ENCODE results near the gene NEK11.
"Not testable (repeated sequence)": the region's sequence is repeated elsewhere in the genome, so short reads cannot be mapped to it uniquely, and the experiment has no call there.

Gene NEK11

GRCh38 chr3:131329774-131330173 lies 303.1 kb downstream of the NEK11 start:
- no peaks in the 10 kb centered on the region for H3K9me3 ChIP-seq (ENCODE audit: insufficient read depth, low read length, severe bottlenecking)
- H2AFZ ChIP-seq (ENCODE audit: low read depth, low read length): no peak overlapping the region
- H3K4me2 ChIP-seq (ENCODE audit: insufficient read depth, low read length): no peak overlapping the region
- no peak overlapping the region for H3K27ac ChIP-seq (ENCODE audit: low read length)
- no peaks in the 10 kb centered on the region for H3K79me2 ChIP-seq (ENCODE audit: insufficient read depth, low read length)
- H3K9ac ChIP-seq (ENCODE audit: low read depth, low read length): no peak overlapping the region
- DNase-seq (no peak), ATAC-seq (ENCODE audit: insufficient read depth, low read depth) (no peak)
- H3K4me1 ChIP-seq (ENCODE audit: insufficient read depth, low read length): no peaks in the 10 kb centered on the region
- H3K36me3 ChIP-seq (ENCODE audit: insufficient read depth, low read length): no peaks in the 10 kb centered on the region
- no peak for TF ChIP-seq EZH2 (IDR thresholded peaks at IDR 0.05; ENCODE audit: borderline replicate concordance, low read depth, low read length, severe bottlenecking)
- TF ChIP-seq CTCF (IDR thresholded peaks at IDR 0.05; ENCODE audit: borderline replicate concordance, extremely low read depth, low read length, poor library complexity, severe bottlenecking): no peak
- H3K27me3 ChIP-seq (ENCODE audit: insufficient read depth, low read length, poor library complexity): peaks cover 2% of the 10 kb centered on the region
- H4K20me1 ChIP-seq (ENCODE audit: insufficient read depth, low read length): no peaks in the 10 kb centered on the region
- H3K4me3 ChIP-seq (ENCODE audit: low read depth in 1 of 2, low read length in 2 of 2): no peak overlapping the region

GRCh38 chr3:131331456-131332085 lies 304.9 kb downstream of the NEK11 start:
- H3K4me3 ChIP-seq (ENCODE audit: low read depth in 1 of 2, low read length in 2 of 2); H3K79me2 ChIP-seq (ENCODE audit: insufficient read depth, low read length); H4K20me1 ChIP-seq (ENCODE audit: insufficient read depth, low read length): not testable (repeated sequence)

GRCh38 chr3:131338948-131339640 lies 312.4 kb downstream of the NEK11 start:
- Histone ChIP-seq H3K9me3 (ENCODE audit: insufficient read depth, low read length, severe bottlenecking) (no peaks in the 10 kb centered on the region), H3K79me2 (ENCODE audit: insufficient read depth, low read length) (no peaks in the 10 kb centered on the region), H3K4me2 (ENCODE audit: insufficient read depth, low read length) (no peak overlapping the region), H3K36me3 (ENCODE audit: insufficient read depth, low read length) (no peaks in the 10 kb centered on the region), H3K27ac (ENCODE audit: low read length) (no peak overlapping the region), H4K20me1 (ENCODE audit: insufficient read depth, low read length) (no peaks in the 10 kb centered on the region), H2AFZ (ENCODE audit: low read depth, low read length) (no peak overlapping the region), H3K4me3 (ENCODE audit: low read depth in 1 of 2, low read length in 2 of 2) (no peak overlapping the region), H3K9ac (ENCODE audit: low read depth, low read length) (no peak overlapping the region), H3K27me3 (ENCODE audit: insufficient read depth, low read length, poor library complexity) (peaks cover 3% of the 10 kb centered on the region), H3K4me1 (ENCODE audit: insufficient read depth, low read length) (no peaks in the 10 kb centered on the region)
- TF ChIP-seq CTCF (IDR thresholded peaks at IDR 0.05; ENCODE audit: borderline replicate concordance, extremely low read depth, low read length, poor library complexity, severe bottlenecking) (no peak), EZH2 (IDR thresholded peaks at IDR 0.05; ENCODE audit: borderline replicate concordance, low read depth, low read length, severe bottlenecking) (no peak)
- ATAC-seq (ENCODE audit: insufficient read depth, low read depth) (no peak), DNase-seq (no peak)

More at GRCh38 chr3:131331456-131332085, 304.9 kb downstream of the NEK11 start:
- not testable (repeated sequence) for H3K9ac ChIP-seq (ENCODE audit: low read depth, low read length); H3K4me2 ChIP-seq (ENCODE audit: insufficient read depth, low read length); H3K9me3 ChIP-seq (ENCODE audit: insufficient read depth, low read length, severe bottlenecking); H3K27ac ChIP-seq (ENCODE audit: low read length); ATAC-seq (ENCODE audit: insufficient read depth, low read depth); DNase-seq; H2AFZ ChIP-seq (ENCODE audit: low read depth, low read length); H3K36me3 ChIP-seq (ENCODE audit: insufficient read depth, low read length); H3K27me3 ChIP-seq (ENCODE audit: insufficient read depth, low read length, poor library complexity); H3K4me1 ChIP-seq (ENCODE audit: insufficient read depth, low read length)

GRCh38 chr3:131341761-131342160 lies 315.1 kb downstream of the NEK11 start:
- Histone ChIP-seq H3K9ac (ENCODE audit: low read depth, low read length) (no peak overlapping the region), H3K4me1 (ENCODE audit: insufficient read depth, low read length) (no peaks in the 10 kb centered on the region), H3K4me3 (ENCODE audit: low read depth in 1 of 2, low read length in 2 of 2) (no peak overlapping the region), H3K36me3 (ENCODE audit: insufficient read depth, low read length) (no peaks in the 10 kb centered on the region), H3K27ac (ENCODE audit: low read length) (no peak overlapping the region), H3K79me2 (ENCODE audit: insufficient read depth, low read length) (no peaks in the 10 kb centered on the region), H2AFZ (ENCODE audit: low read depth, low read length) (no peak overlapping the region), H3K9me3 (ENCODE audit: insufficient read depth, low read length, severe bottlenecking) (no peaks in the 10 kb centered on the region), H4K20me1 (ENCODE audit: insufficient read depth, low read length) (no peaks in the 10 kb centered on the region), H3K4me2 (ENCODE audit: insufficient read depth, low read length) (no peak overlapping the region), H3K27me3 (ENCODE audit: insufficient read depth, low read length, poor library complexity) (peaks cover 3% of the 10 kb centered on the region)
- no peak for ATAC-seq (ENCODE audit: insufficient read depth, low read depth)
- TF ChIP-seq EZH2 (IDR thresholded peaks at IDR 0.05; ENCODE audit: borderline replicate concordance, low read depth, low read length, severe bottlenecking) (no peak), CTCF (IDR thresholded peaks at IDR 0.05; ENCODE audit: borderline replicate concordance, extremely low read depth, low read length, poor library complexity, severe bottlenecking) (no peak)
- DNase-seq: no peak

Data from DND-41 (cell line).